ENCODE results near the gene PSMB10. TPM values are rescaled to one million over a fixed set of nuclear protein-coding genes. Genes with fewer than 3 reads are reported as not detected.

PSMB10 gene
- total RNA-seq, 1 experiment from 2014 or later, result 24.5 TPM

- H2BK20ac ChIP-seq (ENCODE audit: low read depth, low read length, poor library complexity, severe bottlenecking), result no peak overlapping the region
Measured at GRCh38 chr16:67965668-67966548, 29.3 kb upstream of the PSMB10 start.

More at GRCh38 chr16:67965668-67966548, 29.3 kb upstream of the PSMB10 start:
- Histone ChIP-seq H3K23me2 (ENCODE audit: insufficient read length, low read depth, low read length, poor library complexity, severe bottlenecking) (peaks cover 3% of the 10 kb centered on the region), H3K79me1 (ENCODE audit: insufficient read depth, low read depth, low read length, poor library complexity, severe bottlenecking) (peaks cover 4% of the 10 kb centered on the region), H4K20me1 (ENCODE audit: control insufficient read depth, insufficient read depth, insufficient read length) (peaks cover 3% of the 10 kb centered on the region), H3K4me2 (ENCODE audit: insufficient read depth, insufficient read length, low read length) (peak overlapping the region; percentile 66), H3T11ph (ENCODE audit: low read length) (no peak overlapping the region), H3K56ac (ENCODE audit: insufficient read length, low read depth, low read length) (no peak overlapping the region), H3K79me2 (ENCODE audit: insufficient read depth, low read length) (no peaks in the 10 kb centered on the region; the same call in 1 of the 2 replicates), H3K4ac (ENCODE audit: low read depth, low read length) (no peak overlapping the region), H4K91ac (ENCODE audit: insufficient read length, low read depth, low read length) (no peak overlapping the region), H3K9ac (ENCODE audit: extremely low read depth, insufficient read length, low read length) (no peak overlapping the region), H4K8ac (replicated peaks; ENCODE audit: insufficient read length, low read depth, low read length) (no peak overlapping the region), H3K18ac (ENCODE audit: insufficient read length, low read depth, low read length) (no peak overlapping the region), H2AFZ (ENCODE audit: low read length) (no peak overlapping the region), H3K9me3 (ENCODE audit: control insufficient read depth, low read depth, low read length) (no peaks in the 10 kb centered on the region), H4K5ac (ENCODE audit: insufficient read length, low read depth, low read length) (no peak overlapping the region), H3K27ac (ENCODE audit: insufficient read length, low read depth, low read length) (no peak overlapping the region), H2BK15ac (ENCODE audit: low read depth, low read length) (no peak overlapping the region), H2BK120ac (ENCODE audit: low read depth, low read length, poor library complexity, severe bottlenecking) (no peak overlapping the region), H2BK5ac (ENCODE audit: insufficient read length, low read length) (no peak overlapping the region), H2BK12ac (ENCODE audit: insufficient read length, low read depth, low read length) (no peak overlapping the region), H3K14ac (ENCODE audit: insufficient read depth, low read length) (peak overlapping the region; percentile 51; the same call in 1 of the 2 replicates), H2AK5ac (ENCODE audit: insufficient read length, low read length) (no peak overlapping the region), H3K23ac (ENCODE audit: insufficient read length, low read depth, low read length) (no peak overlapping the region), H3K4me1 (ENCODE audit: insufficient read depth, low read length) (peaks cover 5% of the 10 kb centered on the region; the same call in 1 of the 2 replicates), H3K27me3 (ENCODE audit: insufficient read depth, low read length) (no peaks in the 10 kb centered on the region)
- TF ChIP-seq, protein P1, sequence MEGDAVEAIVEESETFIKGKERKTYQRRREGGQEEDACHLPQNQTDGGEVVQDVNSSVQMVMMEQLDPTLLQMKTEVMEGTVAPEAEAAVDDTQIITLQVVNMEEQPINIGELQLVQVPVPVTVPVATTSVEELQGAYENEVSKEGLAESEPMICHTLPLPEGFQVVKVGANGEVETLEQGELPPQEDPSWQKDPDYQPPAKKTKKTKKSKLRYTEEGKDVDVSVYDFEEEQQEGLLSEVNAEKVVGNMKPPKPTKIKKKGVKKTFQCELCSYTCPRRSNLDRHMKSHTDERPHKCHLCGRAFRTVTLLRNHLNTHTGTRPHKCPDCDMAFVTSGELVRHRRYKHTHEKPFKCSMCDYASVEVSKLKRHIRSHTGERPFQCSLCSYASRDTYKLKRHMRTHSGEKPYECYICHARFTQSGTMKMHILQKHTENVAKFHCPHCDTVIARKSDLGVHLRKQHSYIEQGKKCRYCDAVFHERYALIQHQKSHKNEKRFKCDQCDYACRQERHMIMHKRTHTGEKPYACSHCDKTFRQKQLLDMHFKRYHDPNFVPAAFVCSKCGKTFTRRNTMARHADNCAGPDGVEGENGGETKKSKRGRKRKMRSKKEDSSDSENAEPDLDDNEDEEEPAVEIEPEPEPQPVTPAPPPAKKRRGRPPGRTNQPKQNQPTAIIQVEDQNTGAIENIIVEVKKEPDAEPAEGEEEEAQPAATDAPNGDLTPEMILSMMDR (conservative IDR thresholded peaks at IDR 0.05), result no peak
- peak overlapping the region in 1 of 2 experiments; percentile 93; a peak in 2 of 5 replicates for H3K4me3 Mint-ChIP-seq
- peaks cover 37 to 42% of the 10 kb centered on the region in 2 experiments for H3K4me1 Mint-ChIP-seq
- peaks cover 5 to 37% (median 23%) of the 10 kb centered on the region in 3 experiments for H3K36me3 Mint-ChIP-seq (ENCODE audit: insufficient read depth in 1 of 3, low read depth in 3 of 3)
- no peaks in the 10 kb centered on the region; a peak in 1 of 5 replicates for H3K9me3 Mint-ChIP-seq
- DNase-seq, result no peak
- WGBS (ENCODE audit: extremely low coverage, insufficient read length, low lambda C conversion rate), result no CpG with 5 or more reads among the region's 11 CpGs
- H3K27ac Mint-ChIP-seq, result peak overlapping the region in 1 of 3 experiments; percentile 93; a peak in 4 of 7 replicates
- H3K27me3 Mint-ChIP-seq (ENCODE audit: low read depth), result peaks cover 2% of the 10 kb centered on the region
